GM23338 (cell line): ENCODE data around the gene FZD4. TPM values are rescaled to one million over a fixed set of nuclear protein-coding genes. Genes with fewer than 3 reads are reported as not detected.

Experiments used
- ATAC-seq: fragments of 200-7000 bp; cut with Tn5 transposase; 3 replicates; pipeline ENCODE4 v1.9.1; 2020
- DNase-seq: peaks from one replicate; pipeline ENCODE4 v3.0.0-alpha.2; 2015; ENCODE audit warnings: low spot score
- H2AFZ ChIP-seq: fragments of 200-600 bp; sonication (generic); 2 replicates; pipeline ENCODE4 v1.8.0; 2016; ENCODE audit warnings: antibody characterized with exemption, mild to moderate bottlenecking, moderate library complexity
- H3F3A ChIP-seq: fragments of 200-600 bp; sonication (generic); replicated peaks from 2 replicates; pipeline ENCODE4 v1.8.0; 2017; ENCODE audit warnings: antibody characterized with exemption, mixed run types, low read depth
- H3K27ac ChIP-seq: fragments of 200-600 bp; sonication (generic); 2 replicates; pipeline ENCODE4 v1.6.1; 2016; ENCODE audit warnings: low read depth
- H3K27me3 ChIP-seq: fragments of 200-600 bp; sonication (generic); 2 replicates; pipeline ENCODE4 v1.8.0; 2016; ENCODE audit warnings: mild to moderate bottlenecking, mixed run types, moderate library complexity; ENCODE audit not compliant: insufficient read depth
- H3K36me3 ChIP-seq: fragments of 200-600 bp; sonication (generic); 2 replicates; pipeline ENCODE4 v1.8.0; 2016; ENCODE audit warnings: mild to moderate bottlenecking; ENCODE audit not compliant: insufficient read depth
- H3K4me1 ChIP-seq: fragments of 200-600 bp; sonication (generic); 2 replicates; pipeline ENCODE4 v1.8.0; 2016; ENCODE audit warnings: mild to moderate bottlenecking, moderate library complexity; ENCODE audit not compliant: insufficient read depth
- H3K4me2 ChIP-seq: fragments of 200-600 bp; sonication (generic); 2 replicates; pipeline ENCODE4 v1.7.1; 2017; ENCODE audit warnings: mixed run types
- H3K4me3 ChIP-seq: fragments of 200-600 bp; sonication (generic); 2 replicates; pipeline ENCODE4 v1.6.1; 2016; ENCODE audit warnings: mixed run types
- H3K79me2 ChIP-seq: fragments of 200-600 bp; sonication (generic); replicated peaks from 2 replicates; pipeline ENCODE4 v1.8.0; 2017; ENCODE audit warnings: mild to moderate bottlenecking; ENCODE audit not compliant: insufficient read depth
- H3K9me2 ChIP-seq: fragments of 200-600 bp; sonication (generic); 2 replicates; pipeline ENCODE4 v1.8.0; 2017; ENCODE audit not compliant: insufficient read depth
- H4K20me1 ChIP-seq: fragments of 200-600 bp; sonication (generic); replicated peaks from 2 replicates; pipeline ENCODE4 v1.8.0; 2017; ENCODE audit warnings: mild to moderate bottlenecking; ENCODE audit not compliant: insufficient read depth
- H3K27ac Mint-ChIP-seq: 2 replicates; pipeline ENCODE4 v1.8.0; 2020; ENCODE audit warnings: inconsistent platforms, mild to moderate bottlenecking, moderate library complexity, mixed read lengths
- H3K27me3 Mint-ChIP-seq: 3 replicates; pipeline ENCODE4 v1.8.0; 2022; ENCODE audit warnings: low read depth, mild to moderate bottlenecking, moderate library complexity, mixed read lengths, inconsistent platforms; ENCODE audit not compliant: insufficient read depth, poor library complexity
- H3K36me3 Mint-ChIP-seq: 3 replicates; pipeline ENCODE4 v1.8.0; 2021; ENCODE audit warnings: low read depth, mild to moderate bottlenecking, inconsistent platforms, moderate library complexity, mixed read lengths
- H3K4me1 Mint-ChIP-seq: 3 replicates; pipeline ENCODE4 v1.8.0; 2020; ENCODE audit warnings: mild to moderate bottlenecking, inconsistent platforms, mixed read lengths
- H3K4me3 Mint-ChIP-seq: 3 replicates; pipeline ENCODE4 v1.8.0; 2021; ENCODE audit warnings: moderate library complexity, mild to moderate bottlenecking, inconsistent platforms, mixed read lengths
- H3K9me3 Mint-ChIP-seq: 3 replicates; pipeline ENCODE4 v1.8.0; 2020; ENCODE audit warnings: moderate library complexity, mild to moderate bottlenecking, inconsistent platforms, mixed read lengths
- CREB1 ChIP-seq: fragments of 250-450 bp; sonication (Bioruptor Pico); IDR thresholded peaks from 2 replicates; pipeline ENCODE4 v1.5.0; 2020; ENCODE audit warnings: low read depth, mild to moderate bottlenecking, moderate library complexity
- ETS1 ChIP-seq: IDR thresholded peaks from 2 replicates; pipeline ENCODE4 v1.6.1; 2016; ENCODE audit warnings: antibody characterized with exemption
- EZH2 ChIP-seq: fragments of 200-600 bp; sonication (generic); IDR thresholded peaks from one replicate; pipeline ENCODE4 v1.8.0; 2017; ENCODE audit warnings: antibody characterized with exemption, mild to moderate bottlenecking, low read depth; ENCODE audit not compliant: unreplicated experiment
- EZH2phosphoT487 ChIP-seq: fragments of 200-600 bp; sonication (generic); IDR thresholded peaks from one replicate; pipeline ENCODE4 v1.8.1; 2018; ENCODE audit warnings: antibody characterized with exemption; ENCODE audit not compliant: unreplicated experiment
- JUNB ChIP-seq: IDR thresholded peaks from one replicate; pipeline ENCODE4 v1.6.1; 2016; ENCODE audit warnings: antibody characterized with exemption; ENCODE audit not compliant: unreplicated experiment
- NANOG ChIP-seq: IDR thresholded peaks from 2 replicates; pipeline ENCODE4 v1.6.1; 2016; ENCODE audit warnings: antibody characterized with exemption, borderline replicate concordance
- POLR2AphosphoS5 ChIP-seq: IDR thresholded peaks from 2 replicates; pipeline ENCODE4 v1.6.1; 2016; ENCODE audit warnings: antibody characterized with exemption, low read depth
- REST ChIP-seq: IDR thresholded peaks from one replicate; pipeline ENCODE4 v1.6.1; 2018; ENCODE audit warnings: antibody characterized with exemption; ENCODE audit not compliant: unreplicated experiment
- STAT1 ChIP-seq: IDR thresholded peaks from one replicate; pipeline ENCODE4 v1.6.1; 2016; ENCODE audit warnings: antibody characterized with exemption; ENCODE audit not compliant: unreplicated experiment
- ZNF114 ChIP-seq: fragments of 250-450 bp; sonication (Bioruptor Pico); IDR thresholded peaks from 2 replicates; pipeline ENCODE4 v1.5.0; 2020; ENCODE audit warnings: mild to moderate bottlenecking, moderate library complexity
- ZNF331 ChIP-seq: fragments of 250-450 bp; sonication (Bioruptor Pico); IDR thresholded peaks from 2 replicates; pipeline ENCODE4 v1.5.0; 2020; ENCODE audit warnings: low read depth, mild to moderate bottlenecking, moderate library complexity
- ZNF462 ChIP-seq: fragments of 250-450 bp; sonication (Bioruptor Pico); IDR thresholded peaks from 2 replicates; pipeline ENCODE4 v1.5.0; 2020; ENCODE audit warnings: mild to moderate bottlenecking, moderate library complexity
- polyA plus RNA-seq: library from polyadenylated mRNA; unstranded; fragments of >200 nt; fragmentation: Nextera tagmentation; extraction: Ambion mirVana; gene quantifications from 2 replicates; pipeline ENCODE4 v1.2.1, GENCODE V29; 2016
- total RNA-seq: library from RNA; depleted of rRNA; stranded (reverse); fragments of >200 nt; shearing (Covaris generic); gene quantifications from 2 replicates; pipeline ENCODE4 v1.2.3, GENCODE V29; 2014
- TF ChIP-seq, protein P1 (sequence below), 2 experiments: fragments of 200-600 bp in 1 of 2; sonication (generic) in 1 of 2; conservative IDR thresholded peaks; 2 replicates each; pipeline versions ENCODE4 v1.5.1 to v1.6.1; 2016 to 2017; ENCODE audit warnings: antibody characterized with exemption in 2 of 2, low read depth in 2 of 2, mild to moderate bottlenecking in 2 of 2, moderate library complexity in 1 of 2

FZD4 gene
- total and polyA plus RNA-seq, 2 experiments from 2014 or later: 1.4 to 8.9 TPM

- H2AFZ ChIP-seq: no peak overlapping the region
- H3K9me3 Mint-ChIP-seq: no peaks in the 10 kb centered on the region
- no peaks in the 10 kb centered on the region for H4K20me1 ChIP-seq
- TF ChIP-seq JUNB: no peak
- no peak for TF ChIP-seq ETS1
- no peak for TF ChIP-seq REST
- TF ChIP-seq STAT1: no peak
- no peak for TF ChIP-seq EZH2phosphoT487
- TF ChIP-seq NANOG: no peak
- TF ChIP-seq, protein P1, sequence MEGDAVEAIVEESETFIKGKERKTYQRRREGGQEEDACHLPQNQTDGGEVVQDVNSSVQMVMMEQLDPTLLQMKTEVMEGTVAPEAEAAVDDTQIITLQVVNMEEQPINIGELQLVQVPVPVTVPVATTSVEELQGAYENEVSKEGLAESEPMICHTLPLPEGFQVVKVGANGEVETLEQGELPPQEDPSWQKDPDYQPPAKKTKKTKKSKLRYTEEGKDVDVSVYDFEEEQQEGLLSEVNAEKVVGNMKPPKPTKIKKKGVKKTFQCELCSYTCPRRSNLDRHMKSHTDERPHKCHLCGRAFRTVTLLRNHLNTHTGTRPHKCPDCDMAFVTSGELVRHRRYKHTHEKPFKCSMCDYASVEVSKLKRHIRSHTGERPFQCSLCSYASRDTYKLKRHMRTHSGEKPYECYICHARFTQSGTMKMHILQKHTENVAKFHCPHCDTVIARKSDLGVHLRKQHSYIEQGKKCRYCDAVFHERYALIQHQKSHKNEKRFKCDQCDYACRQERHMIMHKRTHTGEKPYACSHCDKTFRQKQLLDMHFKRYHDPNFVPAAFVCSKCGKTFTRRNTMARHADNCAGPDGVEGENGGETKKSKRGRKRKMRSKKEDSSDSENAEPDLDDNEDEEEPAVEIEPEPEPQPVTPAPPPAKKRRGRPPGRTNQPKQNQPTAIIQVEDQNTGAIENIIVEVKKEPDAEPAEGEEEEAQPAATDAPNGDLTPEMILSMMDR (conservative IDR thresholded peaks at IDR 0.05; ENCODE audit: low read depth in 2 of 2): no peak
- TF ChIP-seq ZNF331 (CRISPR knock-in tag): no peak
- no peak for TF ChIP-seq CREB1
- no peak for TF ChIP-seq ZNF462 (CRISPR knock-in tag)
- no peak for TF ChIP-seq POLR2AphosphoS5
- TF ChIP-seq ZNF114 (CRISPR knock-in tag): no peak
- no peak for TF ChIP-seq EZH2
- H3K79me2 ChIP-seq: no peaks in the 10 kb centered on the region
- H3K36me3 ChIP-seq: no peaks in the 10 kb centered on the region
- peaks cover 20% of the 10 kb centered on the region; the same call in 2 of the 3 replicates for H3K4me1 Mint-ChIP-seq
- ATAC-seq: no peak
- no peak overlapping the region for H3K4me3 Mint-ChIP-seq
- H3F3A ChIP-seq: no peaks in the 10 kb centered on the region
- H3K36me3 Mint-ChIP-seq: no peaks in the 10 kb centered on the region
- DNase-seq: no peak
- no peak overlapping the region for H3K27ac Mint-ChIP-seq
- no peaks in the 10 kb centered on the region for H3K27me3 ChIP-seq
- H3K4me3 ChIP-seq: no peak overlapping the region
- no peaks in the 10 kb centered on the region for H3K9me2 ChIP-seq
- no peak overlapping the region for H3K27ac ChIP-seq
- H3K4me1 ChIP-seq: no peaks in the 10 kb centered on the region
- H3K4me2 ChIP-seq: no peak overlapping the region
- no peaks in the 10 kb centered on the region for H3K27me3 Mint-ChIP-seq
Observed at GRCh38 chr11:86987679-86988078, 32.5 kb upstream of the FZD4 start.
